ENCODE data around the gene KCTD5. TPM values are rescaled to one million over a fixed set of nuclear protein-coding genes. Genes with fewer than 3 reads are reported as not detected.
"Not testable (repeated sequence)": the region's sequence is repeated elsewhere in the genome, so short reads cannot be mapped to it uniquely, and the experiment has no call there.

Gene KCTD5
- total and polyA plus RNA-seq, 9 of the 15 experiments (the other 6 are each of a cell fraction or from before 2014, with no cell fraction given): 0.73 to 58.3 (median 32.3) TPM

GRCh38 chr16:2692948-2693651 is 10.8 kb downstream of the KCTD5 start (continued):
- TF ChIP-seq ZNF318 (IDR thresholded peaks at IDR 0.05; ENCODE audit: borderline replicate concordance in 1 of 2, low read depth in 1 of 2) (no peak), MCM3 (IDR thresholded peaks at IDR 0.05) (no peak), ZNF121 (CRISPR knock-in tag; conservative IDR thresholded peaks at IDR 0.05) (no peak), MXI1 (IDR thresholded peaks at IDR 0.05; ENCODE audit: low read depth, low read length) (no peak), CBFB (CRISPR knock-in tag; IDR thresholded peaks at IDR 0.05) (no peak), ZNF316 (IDR thresholded peaks at IDR 0.05) (no peak), ZNF764 (CRISPR knock-in tag; IDR thresholded peaks at IDR 0.05; ENCODE audit: low read depth) (no peak), ZFX (CRISPR knock-in tag; IDR thresholded peaks at IDR 0.05) (peak; percentile 36; the same call in 1 of the 2 replicates), TFAP4 (CRISPR knock-in tag; IDR thresholded peaks at IDR 0.05; ENCODE audit: borderline replicate concordance) (peak; percentile 27; the same call in 1 of the 2 replicates)

- in situ Hi-C loops (cut with MboI); H3K4me2 ChIP-seq (ENCODE audit: insufficient read depth, low read length); H4K20me1 ChIP-seq (replicated peaks; ENCODE audit: control insufficient read depth, insufficient read depth, low read length); H3K27ac ChIP-seq (ENCODE audit: extremely low read depth, low read depth, low read length); H3K79me2 ChIP-seq (ENCODE audit: control insufficient read depth, insufficient read depth, low read length); intact Hi-C loops (cut with micrococcal nuclease); H3K4me3 ChIP-seq; H3K9me3 ChIP-seq (replicated peaks; ENCODE audit: control insufficient read depth, insufficient read depth, low read depth, low read length); CTCF ChIA-PET (ENCODE audit: low intra/inter-chr PET ratio); H3K9ac ChIP-seq (ENCODE audit: insufficient read depth in 1 of 2, low read depth in 2 of 2, low read length in 2 of 2); DNase-seq (ENCODE audit: extremely low read depth in 1 of 4, low spot score in 3 of 4); H2AFZ ChIP-seq (ENCODE audit: low read depth, low read length); ATAC-seq; H3K9me1 ChIP-seq (ENCODE audit: control insufficient read depth, insufficient read depth, low read length); BruUV-seq (replicated peaks); H3K27me3 ChIP-seq (ENCODE audit: control insufficient read depth in 2 of 2, insufficient read depth in 2 of 2, low read length in 2 of 2); POLR2A ChIA-PET; FAIRE-seq: not testable (repeated sequence)
- 93% methylated on average over 27 of the region's 37 CpGs for WGBS (ENCODE audit: insufficient coverage, low coverage, missing lambda C conversion rate)
- peaks cover 47% of the 10 kb centered on the region; the same call in 2 of the 3 replicates for H3K36me3 ChIP-seq (ENCODE audit: control insufficient read depth, insufficient read depth, low read length)
- H3K4me1 ChIP-seq (replicated peaks in 1 of 2; ENCODE audit: control insufficient read depth in 2 of 2, insufficient read depth in 2 of 2, low read length in 2 of 2): peaks cover 0 to 27% of the 10 kb centered on the region in 2 experiments; a peak in 2 of 5 replicates
Measured at GRCh38 chr16:2696601-2697250, 14.4 kb downstream of the KCTD5 start.
